Placental epithelial cell (primary cell): ENCODE data around the gene ACAP3. TPM values are rescaled to one million over a fixed set of nuclear protein-coding genes. Genes with fewer than 3 reads are reported as not detected.

Experiments used
- small RNA-seq: library from RNA; depleted of rRNA; stranded (forward); fragments of <200 nt; gene quantifications from one replicate; pipeline ENCODE3, GENCODE V24; 2012
- total RNA-seq: library from RNA; depleted of rRNA; stranded (reverse); fragments of >200 nt; gene quantifications from 2 replicates; pipeline ENCODE4 v1.2.3, GENCODE V29; 2012

The ACAP3 gene
- total RNA-seq, result 75.7 and 101 TPM in 2 replicates

GRCh38 chr1:1307923-1308755 is at the start of gene ACAP3, which contains the start of gene PUSL1:
Gene ACAP3, minus strand, starts transcription at chr1:1307930. Its CDS starts 115 bp downstream, at chr1:1307815.
Gene PUSL1, plus strand, starts transcription at chr1:1308597. Its CDS starts 47 bp downstream, at chr1:1308644.

GRCh38 chr1:1349256-1350012 is 41.7 kb upstream of the ACAP3 start, which contains the start of gene DVL1:
Gene DVL1, minus strand, starts transcription at chr1:1349418. Its CDS starts 353 bp downstream, at chr1:1349065.

GRCh38 chr1:1331068-1331965 is 23.6 kb upstream of the ACAP3 start, which contains the start of gene TAS1R3:
Gene TAS1R3, plus strand, starts transcription at chr1:1331280. Its CDS starts 66 bp downstream, at chr1:1331346.

GRCh38 chr1:1324524-1325287 is 17.0 kb upstream of the ACAP3 start, which contains the start of the genes CPTP and INTS11:
Gene CPTP, plus strand, starts transcription at chr1:1324802. Its CDS starts 2,109 bp downstream, at chr1:1326911.
Gene INTS11, minus strand, starts transcription at chr1:1324660. Its CDS starts 52 bp downstream, at chr1:1324608.

GRCh38 chr1:1273512-1274298 is 34.0 kb downstream of the ACAP3 start, which contains the start of gene UBE2J2:
Gene UBE2J2, minus strand, starts transcription at chr1:1273854. Its CDS starts 5,862 bp downstream, at chr1:1267992.

GRCh38 chr1:1246577-1247340 is 61.0 kb downstream of the ACAP3 start, which contains the start of gene C1QTNF12:
Gene C1QTNF12, minus strand, starts transcription at chr1:1246722. Its CDS starts 32 bp downstream, at chr1:1246690.

Small RNAs within 50 kb of the gene (small RNA-seq; reads per million reads assigned to genes)
- gene MIR6726, result not detected

Other genes starting within 250 kb of the ACAP3 start
- gene RNF223, start 233.6 kb downstream of the ACAP3 start, total RNA-seq, result 2.3 TPM in 1 of 2 replicates, not detected in the other
- 11.8 and 16.3 TPM in 2 replicates for gene C1orf159, start 191.8 kb downstream of the ACAP3 start, total RNA-seq
- gene TTLL10, start 134.1 kb downstream of the ACAP3 start, total RNA-seq, result not detected in 2 replicates
- not detected in 2 replicates for gene TNFRSF18, start 101.3 kb downstream of the ACAP3 start, total RNA-seq
- gene TNFRSF4, start 93.8 kb downstream of the ACAP3 start, total RNA-seq, result not detected in 2 replicates
- gene SDF4, start 75.9 kb downstream of the ACAP3 start, total RNA-seq, result 117 and 120 TPM in 2 replicates
- gene B3GALT6, start 75.7 kb downstream of the ACAP3 start, total RNA-seq, result 21.4 and 25.5 TPM in 2 replicates
- gene C1QTNF12, start 61.2 kb downstream of the ACAP3 start, total RNA-seq, result 0.79 and 1.7 TPM in 2 replicates
- gene UBE2J2, start 34.1 kb downstream of the ACAP3 start, total RNA-seq, result 35.6 and 36.9 TPM in 2 replicates
- gene SCNN1D, start 27.5 kb downstream of the ACAP3 start, total RNA-seq, result 0.79 and 1.8 TPM in 2 replicates
- 42.4 and 62.1 TPM in 2 replicates for gene PUSL1, start 667 bp upstream of the ACAP3 start, total RNA-seq
- gene INTS11, start 16.7 kb upstream of the ACAP3 start, total RNA-seq, result 79.4 and 79.7 TPM in 2 replicates
- gene CPTP, start 16.9 kb upstream of the ACAP3 start, total RNA-seq, result 23.2 and 28.3 TPM in 2 replicates
- gene TAS1R3, start 23.4 kb upstream of the ACAP3 start, total RNA-seq, result 0.11 and 0.39 TPM in 2 replicates
- 111 and 118 TPM in 2 replicates for gene DVL1, start 41.5 kb upstream of the ACAP3 start, total RNA-seq
- gene MXRA8, start 50.6 kb upstream of the ACAP3 start, total RNA-seq, result 461 and 718 TPM in 2 replicates
- gene AURKAIP1, start 67.3 kb upstream of the ACAP3 start, total RNA-seq, result 75.4 and 118 TPM in 2 replicates
- 102 and 177 TPM in 2 replicates for gene CCNL2, start 91.4 kb upstream of the ACAP3 start, total RNA-seq
- gene MRPL20, start 99.4 kb upstream of the ACAP3 start, total RNA-seq, result 69.1 and 77.3 TPM in 2 replicates
- gene ANKRD65, start 113.3 kb upstream of the ACAP3 start, total RNA-seq, result 1.6 and 2.7 TPM in 2 replicates
- gene VWA1, start 127.8 kb upstream of the ACAP3 start, total RNA-seq, result 46.0 and 64.8 TPM in 2 replicates
- 3.5 TPM in 2 replicates for gene ATAD3C, start 141.8 kb upstream of the ACAP3 start, total RNA-seq
- gene ATAD3B, start 163.8 kb upstream of the ACAP3 start, total RNA-seq, result 18.5 and 24.0 TPM in 2 replicates
- 14.5 and 29.3 TPM in 2 replicates for gene ATAD3A, start 204.2 kb upstream of the ACAP3 start, total RNA-seq
- gene TMEM240, start 232.7 kb upstream of the ACAP3 start, total RNA-seq, result 2.1 and 3.9 TPM in 2 replicates